H1 (cell line): ENCODE measurements around the gene RAB40B.

Source experiments
- CHD2 ChIP-seq: IDR thresholded peaks from 2 replicates; pipeline ENCODE4 v1.6.1; 2012; ENCODE audit warnings: low read length, improper control_type of control experiment
- EZH2 ChIP-seq: fragments of 200-600 bp; sonication (generic); IDR thresholded peaks from 2 replicates; pipeline ENCODE4 v1.7.1; 2012; ENCODE audit warnings: low read depth, mild to moderate bottlenecking, moderate library complexity, low read length, inconsistent platforms; ENCODE audit not compliant: severe bottlenecking
- POLR2AphosphoS5 ChIP-seq: IDR thresholded peaks from 2 replicates; pipeline ENCODE4 v1.6.1; 2011; ENCODE audit warnings: low read depth, low read length
- RAD21 ChIP-seq, 2 experiments: IDR thresholded peaks in 1 of 2; conservative IDR thresholded peaks in 1 of 2; 2 replicates each; pipeline ENCODE4 v1.6.1; 2011; ENCODE audit warnings: low read depth in 2 of 2, low read length in 2 of 2, improper control_type of control experiment in 1 of 2, inconsistent platforms in 1 of 2, mild to moderate bottlenecking in 1 of 2, moderate library complexity in 1 of 2
- TF ChIP-seq, protein P1 (sequence below), 3 experiments: IDR thresholded peaks; 1 replicate in 2 of 3; 2 replicates in 1 of 3; pipeline versions ENCODE4 v1.5.1 to v1.6.1; 2011; ENCODE audit warnings: low read length in 3 of 3, mild to moderate bottlenecking in 3 of 3, inconsistent platforms in 2 of 3, low read depth in 1 of 3, moderate library complexity in 1 of 3; ENCODE audit not compliant: insufficient read depth in 1 of 3; ENCODE audit errors: control extremely low read depth in 1 of 3

- TF ChIP-seq, protein P1, sequence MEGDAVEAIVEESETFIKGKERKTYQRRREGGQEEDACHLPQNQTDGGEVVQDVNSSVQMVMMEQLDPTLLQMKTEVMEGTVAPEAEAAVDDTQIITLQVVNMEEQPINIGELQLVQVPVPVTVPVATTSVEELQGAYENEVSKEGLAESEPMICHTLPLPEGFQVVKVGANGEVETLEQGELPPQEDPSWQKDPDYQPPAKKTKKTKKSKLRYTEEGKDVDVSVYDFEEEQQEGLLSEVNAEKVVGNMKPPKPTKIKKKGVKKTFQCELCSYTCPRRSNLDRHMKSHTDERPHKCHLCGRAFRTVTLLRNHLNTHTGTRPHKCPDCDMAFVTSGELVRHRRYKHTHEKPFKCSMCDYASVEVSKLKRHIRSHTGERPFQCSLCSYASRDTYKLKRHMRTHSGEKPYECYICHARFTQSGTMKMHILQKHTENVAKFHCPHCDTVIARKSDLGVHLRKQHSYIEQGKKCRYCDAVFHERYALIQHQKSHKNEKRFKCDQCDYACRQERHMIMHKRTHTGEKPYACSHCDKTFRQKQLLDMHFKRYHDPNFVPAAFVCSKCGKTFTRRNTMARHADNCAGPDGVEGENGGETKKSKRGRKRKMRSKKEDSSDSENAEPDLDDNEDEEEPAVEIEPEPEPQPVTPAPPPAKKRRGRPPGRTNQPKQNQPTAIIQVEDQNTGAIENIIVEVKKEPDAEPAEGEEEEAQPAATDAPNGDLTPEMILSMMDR (IDR thresholded peaks at IDR 0.05; ENCODE audit: control extremely low read depth in 1 of 3, insufficient read depth in 1 of 3, low read depth in 1 of 3, low read length in 3 of 3) = no peak
- no peak for TF ChIP-seq RAD21 (IDR thresholded peaks at IDR 0.05 in 1 of 2, conservative IDR thresholded peaks at IDR 0.05 in 1 of 2; ENCODE audit: low read depth in 2 of 2, low read length in 2 of 2)
- no peak for TF ChIP-seq POLR2AphosphoS5
- no peak for TF ChIP-seq EZH2
- no peak for TF ChIP-seq CHD2
Observed at GRCh38 chr17:82648742-82649331, 49.7 kb downstream of the RAB40B start.
